GM18867 (cell line): ENCODE data around the gene EMC8.

Experiments used
- ATAC-seq: cut with Tn5 transposase; IDR thresholded peaks from one replicate; pipeline ENCODE4 v1.9.1; 2021; ENCODE audit warnings: mild to moderate bottlenecking, moderate library complexity; ENCODE audit not compliant: unreplicated experiment

Gene EMC8

GRCh38 chr16:85759136-85759535 lies 40.2 kb downstream of the EMC8 start:
- no peak for ATAC-seq

- peak; percentile 29 for ATAC-seq
Observed at GRCh38 chr16:85757341-85757822, 42.0 kb downstream of the EMC8 start.

- peak; percentile 44 for ATAC-seq
Observed at GRCh38 chr16:85755929-85756768, 43.2 kb downstream of the EMC8 start.

- ATAC-seq = no peak
Observed at GRCh38 chr16:85754413-85754812, 44.9 kb downstream of the EMC8 start.

GRCh38 chr16:85753976-85754375 lies 45.4 kb downstream of the EMC8 start:
- no peak for ATAC-seq

GRCh38 chr16:85753559-85753958 lies 45.8 kb downstream of the EMC8 start:
- ATAC-seq = no peak

- no peak for ATAC-seq
Observed at GRCh38 chr16:85752511-85753420, 46.6 kb downstream of the EMC8 start.

GRCh38 chr16:85751698-85752501 lies 47.4 kb downstream of the EMC8 start:
- no peak for ATAC-seq

- peak; percentile 45 for ATAC-seq
Observed at GRCh38 chr16:85750827-85751697, 48.3 kb downstream of the EMC8 start, which contains the start of gene C16orf74. Gene C16orf74, minus strand, starts transcription at chr16:85751096. Its CDS starts 15,879 bp downstream, at chr16:85735217.

- no peak for ATAC-seq
Observed at GRCh38 chr16:85750146-85750826, 49.1 kb downstream of the EMC8 start.

GRCh38 chr16:85749771-85750145 lies 49.6 kb downstream of the EMC8 start:
- no peak for ATAC-seq

GRCh38 chr16:85746460-85747215 lies 52.7 kb downstream of the EMC8 start:
- ATAC-seq = no peak

GRCh38 chr16:85738923-85739715 lies 60.2 kb downstream of the EMC8 start:
- no peak for ATAC-seq

GRCh38 chr16:85736921-85737320 lies 62.4 kb downstream of the EMC8 start:
- ATAC-seq = no peak

GRCh38 chr16:85735946-85736345 lies 63.4 kb downstream of the EMC8 start:
- ATAC-seq = no peak

- ATAC-seq = peak; percentile 77
Observed at GRCh38 chr16:85735225-85735635, 64.1 kb downstream of the EMC8 start.

GRCh38 chr16:85734311-85735017 lies 64.9 kb downstream of the EMC8 start:
- ATAC-seq = no peak
